Measurements from ENCODE around the gene SLC29A4. TPM values are rescaled to one million over a fixed set of nuclear protein-coding genes. Genes with fewer than 3 reads are reported as not detected.

The SLC29A4 gene, protein sequence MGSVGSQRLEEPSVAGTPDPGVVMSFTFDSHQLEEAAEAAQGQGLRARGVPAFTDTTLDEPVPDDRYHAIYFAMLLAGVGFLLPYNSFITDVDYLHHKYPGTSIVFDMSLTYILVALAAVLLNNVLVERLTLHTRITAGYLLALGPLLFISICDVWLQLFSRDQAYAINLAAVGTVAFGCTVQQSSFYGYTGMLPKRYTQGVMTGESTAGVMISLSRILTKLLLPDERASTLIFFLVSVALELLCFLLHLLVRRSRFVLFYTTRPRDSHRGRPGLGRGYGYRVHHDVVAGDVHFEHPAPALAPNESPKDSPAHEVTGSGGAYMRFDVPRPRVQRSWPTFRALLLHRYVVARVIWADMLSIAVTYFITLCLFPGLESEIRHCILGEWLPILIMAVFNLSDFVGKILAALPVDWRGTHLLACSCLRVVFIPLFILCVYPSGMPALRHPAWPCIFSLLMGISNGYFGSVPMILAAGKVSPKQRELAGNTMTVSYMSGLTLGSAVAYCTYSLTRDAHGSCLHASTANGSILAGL
- 10 to 100 TPM in 4 of 6 donors, 1 to 10 TPM in 2; 6.6 to 15.7 (median 12.7) TPM for total RNA-seq
- 10 to 100 TPM; 45.5 to 74.9 TPM for polyA plus RNA-seq

GRCh38 chr7:5282543-5283316 lies at the start of gene SLC29A4:
Gene SLC29A4, plus strand, starts transcription at chr7:5282943. Its CDS starts 4,874 bp downstream, at chr7:5287817.
- H3K27me3 ChIP-seq: no peaks in the 10 kb centered on the region
- peak; percentile 32 to 74 (median 53) for ATAC-seq
- no peak for FAIRE-seq
- intact Hi-C loops (cut with DNase I): no loop called here
- TF ChIP-seq CTCF (IDR thresholded peaks at IDR 0.05): no peak
- peak within 1 kb of the TSS; percentile 37 to 64 (median 48) for H3K4me3 ChIP-seq
- H3K36me3 ChIP-seq: no peaks in the 10 kb centered on the region
- peak within 1 kb of the TSS in 1 of 4 donors; percentile 3 for H3K27ac ChIP-seq
- H3K4me1 ChIP-seq: peaks cover 4 to 9% (median 5%) of the 10 kb centered on the region in 3 donors
- H3K9me3 ChIP-seq: no peaks in the 10 kb centered on the region
- peak in 5 of 6 donors; percentile 39 to 83 (median 57) for DNase-seq
- WGBS, 2 donors: 0 to 1% methylated on average over 6 to 65 of the region's 69 CpGs

- FAIRE-seq (no peak), ATAC-seq (no peak), DNase-seq (no peak)
- Histone ChIP-seq H3K27me3 (no peaks in the 10 kb centered on the region), H3K27ac (no peak overlapping the region), H3K4me1 (no peaks in the 10 kb centered on the region), H3K4me3 (no peak overlapping the region), H3K36me3 (peaks cover 0 to 27% (median 12%) of the 10 kb centered on the region in 3 donors), H3K9me3 (no peaks in the 10 kb centered on the region)
- WGBS, 2 donors: 68 to 73% methylated on average over 26 of the region's 26 CpGs
- intact Hi-C loops (cut with DNase I): loop anchor here in 2 of 3 donors (5.0 kb wide), 1 partner anchor 217 kb away; no protein-coding TSS in a partner anchor
- no peak for TF ChIP-seq CTCF (IDR thresholded peaks at IDR 0.05)
These were observed 47.6 kb upstream of the SLC29A4 start for GRCh38 chr7:5234852-5235831.

DNA sequence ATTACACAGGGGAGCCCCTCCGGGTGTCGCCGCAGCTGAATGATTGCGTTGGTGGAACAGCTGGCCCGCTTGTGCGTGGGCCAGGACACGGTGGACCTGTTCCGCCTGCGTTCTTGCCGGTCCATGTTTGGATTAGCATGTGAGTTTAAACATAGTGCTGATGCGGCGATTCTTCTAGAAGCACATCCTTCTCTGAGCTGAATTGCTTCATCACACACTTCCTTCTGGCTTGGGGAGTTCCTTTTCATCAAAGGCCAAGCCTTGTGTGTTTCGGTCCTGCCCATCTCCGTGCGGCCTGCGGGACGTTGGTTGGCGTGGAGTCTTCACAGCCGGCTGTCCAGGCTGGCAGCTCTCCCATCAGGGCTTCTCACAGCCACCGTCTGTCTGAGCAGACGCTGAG lies 45.5 kb upstream of the SLC29A4 start:
- H3K27ac ChIP-seq: peak overlapping the region in 2 of 4 donors; percentile 12 to 33
- WGBS, 2 donors: 62 to 74% methylated on average over 20 to 21 of the region's 21 CpGs
- no peaks in the 10 kb centered on the region for H3K9me3 ChIP-seq
- ATAC-seq (peak in 2 of 4 donors; percentile 32 to 33), FAIRE-seq (no peak), DNase-seq (peak in 2 of 6 donors; percentile 22 to 58)
- peaks cover 0 to 8% (median 0%) of the 10 kb centered on the region in 3 donors for H3K36me3 ChIP-seq
- TF ChIP-seq CTCF (IDR thresholded peaks at IDR 0.05): no peak
- no peaks in the 10 kb centered on the region for H3K27me3 ChIP-seq
- H3K4me1 ChIP-seq: no peaks in the 10 kb centered on the region
- intact Hi-C loops (cut with DNase I): loop anchor here in 2 of 3 donors (5.0 kb wide), 1 partner anchor 215 kb away; no protein-coding TSS in a partner anchor
- no peak overlapping the region for H3K4me3 ChIP-seq

GRCh38 chr7:5238500-5238899 lies 44.2 kb upstream of the SLC29A4 start:
- H3K27ac ChIP-seq: no peak overlapping the region
- DNase-seq: no peak
- 58 to 79% methylated on average over 19 of the region's 19 CpGs for WGBS, 2 donors
- H3K4me1 ChIP-seq: no peaks in the 10 kb centered on the region
- H3K36me3 ChIP-seq: no peaks in the 10 kb centered on the region
- no peak for TF ChIP-seq CTCF (IDR thresholded peaks at IDR 0.05)
- no peaks in the 10 kb centered on the region for H3K27me3 ChIP-seq
- no peak for ATAC-seq
- H3K9me3 ChIP-seq: no peaks in the 10 kb centered on the region
- no peak overlapping the region for H3K4me3 ChIP-seq
- intact Hi-C loops (cut with DNase I): loop anchor here in 2 of 3 donors (5.0 kb wide), 1 partner anchor 214 kb away; no protein-coding TSS in a partner anchor
- FAIRE-seq: no peak

Data from pancreas (tissue), 10 donors.